ENCODE measurements around the gene SMIM11.

Gene SMIM11

GRCh38 chr21:34353182-34353581 lies 22.1 kb upstream of the SMIM11 start:
- peaks cover 3 to 5% of the 10 kb centered on the region in 2 donors for H3K27me3 ChIP-seq (ENCODE audit: control insufficient read depth in 1 of 2, insufficient read depth in 2 of 2, low read length in 2 of 2)
- H3K4me3 ChIP-seq (ENCODE audit: low read depth in 1 of 2, low read length in 2 of 2), result no peak overlapping the region
- H3K9ac ChIP-seq (ENCODE audit: low read depth in 1 of 2, low read length in 2 of 2), result no peak overlapping the region
- H3K4me1 ChIP-seq (ENCODE audit: control insufficient read depth in 1 of 2, insufficient read depth in 2 of 2, low read length in 2 of 2), result no peaks in the 10 kb centered on the region
- H3K9me3 ChIP-seq (ENCODE audit: control insufficient read depth in 1 of 2, low read length in 2 of 2), result no peaks in the 10 kb centered on the region
- H3K27ac ChIP-seq (ENCODE audit: low read depth, low read length), result no peak overlapping the region
- H3K36me3 ChIP-seq (ENCODE audit: control insufficient read depth in 1 of 2, insufficient read depth in 2 of 2, low read length in 2 of 2), result no peaks in the 10 kb centered on the region

- Histone ChIP-seq H3K9me3 (ENCODE audit: control insufficient read depth in 1 of 2, low read length in 2 of 2) (no peaks in the 10 kb centered on the region), H3K4me3 (ENCODE audit: low read depth in 1 of 2, low read length in 2 of 2) (no peak overlapping the region), H3K4me1 (ENCODE audit: control insufficient read depth in 1 of 2, insufficient read depth in 2 of 2, low read length in 2 of 2) (no peaks in the 10 kb centered on the region), H3K27ac (ENCODE audit: low read depth, low read length) (no peak overlapping the region), H3K9ac (ENCODE audit: low read depth in 1 of 2, low read length in 2 of 2) (no peak overlapping the region), H3K27me3 (ENCODE audit: control insufficient read depth in 1 of 2, insufficient read depth in 2 of 2, low read length in 2 of 2) (peaks cover 3 to 5% of the 10 kb centered on the region in 2 donors), H3K36me3 (ENCODE audit: control insufficient read depth in 1 of 2, insufficient read depth in 2 of 2, low read length in 2 of 2) (no peaks in the 10 kb centered on the region)
Observed at GRCh38 chr21:34354836-34355235, 20.5 kb upstream of the SMIM11 start.

GRCh38 chr21:34355570-34355969 lies 19.7 kb upstream of the SMIM11 start:
- Histone ChIP-seq H3K9me3 (ENCODE audit: control insufficient read depth in 1 of 2, low read length in 2 of 2) (no peaks in the 10 kb centered on the region), H3K4me1 (ENCODE audit: control insufficient read depth in 1 of 2, insufficient read depth in 2 of 2, low read length in 2 of 2) (no peaks in the 10 kb centered on the region), H3K27ac (ENCODE audit: low read depth, low read length) (no peak overlapping the region), H3K27me3 (ENCODE audit: control insufficient read depth in 1 of 2, insufficient read depth in 2 of 2, low read length in 2 of 2) (peaks cover 3 to 5% of the 10 kb centered on the region in 2 donors), H3K9ac (ENCODE audit: low read depth in 1 of 2, low read length in 2 of 2) (no peak overlapping the region), H3K36me3 (ENCODE audit: control insufficient read depth in 1 of 2, insufficient read depth in 2 of 2, low read length in 2 of 2) (no peaks in the 10 kb centered on the region), H3K4me3 (ENCODE audit: low read depth in 1 of 2, low read length in 2 of 2) (no peak overlapping the region)

- peaks cover 3 to 5% of the 10 kb centered on the region in 2 donors for H3K27me3 ChIP-seq (ENCODE audit: control insufficient read depth in 1 of 2, insufficient read depth in 2 of 2, low read length in 2 of 2)
- no peaks in the 10 kb centered on the region for H3K36me3 ChIP-seq (ENCODE audit: control insufficient read depth in 1 of 2, insufficient read depth in 2 of 2, low read length in 2 of 2)
- no peak overlapping the region for H3K9ac ChIP-seq (ENCODE audit: low read depth in 1 of 2, low read length in 2 of 2)
- H3K4me1 ChIP-seq (ENCODE audit: control insufficient read depth in 1 of 2, insufficient read depth in 2 of 2, low read length in 2 of 2), result peaks cover 4 to 6% of the 10 kb centered on the region in 2 donors
- H3K4me3 ChIP-seq (ENCODE audit: low read depth in 1 of 2, low read length in 2 of 2), result no peak overlapping the region
- no peak overlapping the region for H3K27ac ChIP-seq (ENCODE audit: low read depth, low read length)
- no peaks in the 10 kb centered on the region for H3K9me3 ChIP-seq (ENCODE audit: control insufficient read depth in 1 of 2, low read length in 2 of 2)
Observed at GRCh38 chr21:34357889-34358288, 17.4 kb upstream of the SMIM11 start.

DNA sequence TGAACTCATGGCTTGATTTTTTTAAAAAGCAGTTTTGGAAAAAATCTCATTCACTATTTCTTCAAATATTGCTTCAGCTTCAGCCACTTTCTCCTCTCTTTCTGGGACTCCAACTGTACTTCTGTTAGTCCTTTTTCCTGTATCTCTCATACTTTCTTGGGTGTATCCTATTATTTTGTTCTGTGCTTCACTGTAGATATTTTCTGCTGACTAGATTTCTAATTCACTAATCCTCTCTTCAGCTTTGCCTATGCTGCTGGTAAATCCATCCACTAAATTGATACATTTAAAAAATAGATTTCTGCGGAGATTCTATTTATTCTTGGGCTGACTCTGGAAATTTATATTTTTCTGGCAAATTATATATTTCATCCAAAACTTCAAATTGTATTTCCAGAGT lies 16.4 kb upstream of the SMIM11 start:
- Histone ChIP-seq H3K4me1 (ENCODE audit: control insufficient read depth in 1 of 2, insufficient read depth in 2 of 2, low read length in 2 of 2) (peaks cover 4 to 6% of the 10 kb centered on the region in 2 donors), H3K9ac (ENCODE audit: low read depth in 1 of 2, low read length in 2 of 2) (no peak overlapping the region), H3K27ac (ENCODE audit: low read depth, low read length) (no peak overlapping the region)

DNA sequence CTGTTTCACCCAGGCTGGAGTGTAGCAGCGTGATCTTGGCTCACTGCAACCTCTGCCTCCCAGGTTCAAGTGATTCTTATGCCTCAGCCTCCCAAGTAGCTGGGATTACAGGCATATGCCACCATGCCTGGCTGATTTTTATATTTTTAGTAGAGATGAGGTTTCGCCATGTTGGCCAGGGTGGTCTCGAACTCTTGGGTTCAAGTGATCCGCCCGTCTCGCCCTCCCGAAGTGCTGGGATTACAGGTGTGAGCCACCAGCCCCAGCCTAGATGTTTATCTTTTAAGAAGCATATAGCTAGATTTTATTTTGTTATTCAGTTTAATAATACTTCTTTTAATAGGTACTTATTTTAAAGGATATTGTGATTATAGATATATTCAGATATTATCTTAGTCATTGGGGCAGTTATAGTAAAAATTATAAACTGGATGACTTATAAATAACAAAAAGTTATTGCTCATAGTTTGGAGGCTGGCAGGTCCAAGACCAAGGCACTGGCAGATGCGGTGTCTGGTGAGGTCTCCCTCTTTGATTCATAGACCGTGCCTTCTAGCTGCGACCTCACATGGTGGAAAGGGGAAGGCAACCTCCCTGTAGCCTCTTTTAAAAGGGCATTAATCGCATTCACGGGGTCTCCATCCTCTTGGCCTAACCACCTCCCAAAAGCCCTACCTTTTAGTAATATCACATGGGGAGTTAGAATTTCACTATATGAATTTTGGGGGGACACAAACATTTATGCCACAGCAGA lies 14.6 kb upstream of the SMIM11 start:
- Histone ChIP-seq H3K4me3 (ENCODE audit: low read depth in 1 of 2, low read length in 2 of 2) (no peak overlapping the region), H3K9me3 (ENCODE audit: control insufficient read depth in 1 of 2, low read length in 2 of 2) (no peaks in the 10 kb centered on the region), H3K36me3 (ENCODE audit: control insufficient read depth in 1 of 2, insufficient read depth in 2 of 2, low read length in 2 of 2) (no peaks in the 10 kb centered on the region), H3K4me1 (ENCODE audit: control insufficient read depth in 1 of 2, insufficient read depth in 2 of 2, low read length in 2 of 2) (peaks cover 4 to 6% of the 10 kb centered on the region in 2 donors), H3K27me3 (ENCODE audit: control insufficient read depth in 1 of 2, insufficient read depth in 2 of 2, low read length in 2 of 2) (peaks cover 3 to 5% of the 10 kb centered on the region in 2 donors), H3K9ac (ENCODE audit: low read depth in 1 of 2, low read length in 2 of 2) (no peak overlapping the region), H3K27ac (ENCODE audit: low read depth, low read length) (no peak overlapping the region)

More for the DNA sequence above, 16.4 kb upstream of the SMIM11 start:
- H3K36me3 ChIP-seq (ENCODE audit: control insufficient read depth in 1 of 2, insufficient read depth in 2 of 2, low read length in 2 of 2), result no peaks in the 10 kb centered on the region
- H3K27me3 ChIP-seq (ENCODE audit: control insufficient read depth in 1 of 2, insufficient read depth in 2 of 2, low read length in 2 of 2), result peaks cover 3 to 5% of the 10 kb centered on the region in 2 donors
- no peaks in the 10 kb centered on the region for H3K9me3 ChIP-seq (ENCODE audit: control insufficient read depth in 1 of 2, low read length in 2 of 2)
- no peak overlapping the region for H3K4me3 ChIP-seq (ENCODE audit: low read depth in 1 of 2, low read length in 2 of 2)

GRCh38 chr21:34362136-34362444 lies 13.2 kb upstream of the SMIM11 start:
- Histone ChIP-seq H3K9me3 (ENCODE audit: control insufficient read depth in 1 of 2, low read length in 2 of 2) (no peaks in the 10 kb centered on the region), H3K27ac (ENCODE audit: low read depth, low read length) (no peak overlapping the region), H3K36me3 (ENCODE audit: control insufficient read depth in 1 of 2, insufficient read depth in 2 of 2, low read length in 2 of 2) (no peaks in the 10 kb centered on the region), H3K27me3 (ENCODE audit: control insufficient read depth in 1 of 2, insufficient read depth in 2 of 2, low read length in 2 of 2) (peaks cover 3 to 5% of the 10 kb centered on the region in 2 donors), H3K4me3 (ENCODE audit: low read depth in 1 of 2, low read length in 2 of 2) (no peak overlapping the region), H3K4me1 (ENCODE audit: control insufficient read depth in 1 of 2, insufficient read depth in 2 of 2, low read length in 2 of 2) (peaks cover 4 to 6% of the 10 kb centered on the region in 2 donors), H3K9ac (ENCODE audit: low read depth in 1 of 2, low read length in 2 of 2) (no peak overlapping the region)

DNA sequence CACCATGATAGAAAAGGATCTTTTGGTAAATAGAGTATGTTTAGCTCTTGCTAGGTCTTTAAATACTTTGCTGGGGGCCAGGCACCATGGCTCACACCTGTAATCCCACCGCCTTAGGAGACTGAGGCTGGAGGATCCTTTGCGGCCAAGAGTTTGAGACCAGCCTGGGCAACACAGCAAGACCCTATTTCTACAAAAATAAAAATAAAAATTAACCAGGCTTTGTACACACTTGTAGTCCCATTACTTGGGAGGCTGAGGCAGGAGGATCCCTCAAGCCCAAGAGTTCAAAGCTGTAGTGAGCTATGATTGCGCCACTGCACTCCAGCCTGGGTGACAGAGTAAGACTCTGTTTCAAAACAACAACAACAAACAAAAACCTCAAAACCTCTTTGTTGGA lies 12.6 kb upstream of the SMIM11 start:
- H3K4me3 ChIP-seq (ENCODE audit: low read depth in 1 of 2, low read length in 2 of 2), result no peak overlapping the region
- H3K27ac ChIP-seq (ENCODE audit: low read depth, low read length), result no peak overlapping the region
- H3K9me3 ChIP-seq (ENCODE audit: control insufficient read depth in 1 of 2, low read length in 2 of 2), result no peaks in the 10 kb centered on the region
- H3K27me3 ChIP-seq (ENCODE audit: control insufficient read depth in 1 of 2, insufficient read depth in 2 of 2, low read length in 2 of 2), result peaks cover 0 to 1% of the 10 kb centered on the region in 2 donors
- no peak overlapping the region for H3K9ac ChIP-seq (ENCODE audit: low read depth in 1 of 2, low read length in 2 of 2)
- H3K36me3 ChIP-seq (ENCODE audit: control insufficient read depth in 1 of 2, insufficient read depth in 2 of 2, low read length in 2 of 2), result no peaks in the 10 kb centered on the region
- H3K4me1 ChIP-seq (ENCODE audit: control insufficient read depth in 1 of 2, insufficient read depth in 2 of 2, low read length in 2 of 2), result peaks cover 4 to 6% of the 10 kb centered on the region in 2 donors

DNA sequence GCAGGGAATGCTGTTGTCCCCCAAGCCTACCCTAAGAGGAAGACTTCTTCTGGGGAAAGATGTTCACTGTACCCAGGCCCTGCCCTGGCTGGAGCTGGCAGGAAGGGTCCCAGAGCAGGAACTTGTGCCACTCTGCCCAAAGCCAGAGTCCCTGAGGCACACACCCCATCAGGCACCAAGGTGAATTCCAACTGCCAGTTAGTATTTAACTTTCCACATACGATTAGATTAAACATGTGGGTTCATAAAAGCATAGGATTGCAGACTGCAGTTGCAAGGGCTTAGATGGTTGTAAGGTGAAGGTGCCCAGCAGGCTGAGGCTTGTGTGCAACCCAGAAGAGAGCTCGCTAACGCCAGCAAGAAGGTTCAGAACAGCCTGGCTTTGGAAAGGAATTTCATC lies 11.6 kb upstream of the SMIM11 start, which contains the start of gene KCNE2:
Gene KCNE2, plus strand, starts transcription at position 274 of the 400 bp plus-strand sequence. CDS start 6,473 bp downstream, outside the sequence.
- Histone ChIP-seq H3K27ac (ENCODE audit: low read depth, low read length) (no peak within 1 kb of the TSS), H3K27me3 (ENCODE audit: control insufficient read depth in 1 of 2, insufficient read depth in 2 of 2, low read length in 2 of 2) (no peaks in the 10 kb centered on the region), H3K4me3 (ENCODE audit: low read depth in 1 of 2, low read length in 2 of 2) (no peak within 1 kb of the TSS), H3K4me1 (ENCODE audit: control insufficient read depth in 1 of 2, insufficient read depth in 2 of 2, low read length in 2 of 2) (peaks cover 4 to 6% of the 10 kb centered on the region in 2 donors), H3K9me3 (ENCODE audit: control insufficient read depth in 1 of 2, low read length in 2 of 2) (no peaks in the 10 kb centered on the region), H3K36me3 (ENCODE audit: control insufficient read depth in 1 of 2, insufficient read depth in 2 of 2, low read length in 2 of 2) (no peaks in the 10 kb centered on the region), H3K9ac (ENCODE audit: low read depth in 1 of 2, low read length in 2 of 2) (no peak within 1 kb of the TSS)

- Histone ChIP-seq H3K27ac (ENCODE audit: low read depth, low read length) (no peak overlapping the region), H3K36me3 (ENCODE audit: control insufficient read depth in 1 of 2, insufficient read depth in 2 of 2, low read length in 2 of 2) (no peaks in the 10 kb centered on the region), H3K9me3 (ENCODE audit: control insufficient read depth in 1 of 2, low read length in 2 of 2) (no peaks in the 10 kb centered on the region), H3K4me3 (ENCODE audit: low read depth in 1 of 2, low read length in 2 of 2) (no peak overlapping the region), H3K4me1 (ENCODE audit: control insufficient read depth in 1 of 2, insufficient read depth in 2 of 2, low read length in 2 of 2) (peaks cover 4 to 6% of the 10 kb centered on the region in 2 donors), H3K27me3 (ENCODE audit: control insufficient read depth in 1 of 2, insufficient read depth in 2 of 2, low read length in 2 of 2) (no peaks in the 10 kb centered on the region), H3K9ac (ENCODE audit: low read depth in 1 of 2, low read length in 2 of 2) (no peak overlapping the region)
Observed at GRCh38 chr21:34364921-34365320, 10.4 kb upstream of the SMIM11 start.

All from duodenal mucosa (tissue), 2 donors.